Uterus (tissue), 2 donors: ENCODE results near the gene TTLL10.

Experiments
- POLR2A ChIP-seq, 2 donors: fragments of 450-650 bp; IDR thresholded peaks; one replicate each; pipeline ENCODE4 v1.6.1; 2016; ENCODE audit warnings: antibody characterized with exemption in 2 of 2, mild to moderate bottlenecking in 1 of 2, moderate library complexity in 1 of 2
- TF ChIP-seq, protein P1 (sequence below), 4 experiments: fragments of 200-600 bp in 2 of 4; fragments of 450-650 bp in 2 of 4; sonication (generic) in 2 of 4; IDR thresholded peaks; one replicate each; pipeline ENCODE4 v1.5.1; 2016 to 2019; ENCODE audit warnings: antibody characterized with exemption in 4 of 4, mild to moderate bottlenecking in 2 of 4, moderate library complexity in 1 of 4

GRCh38 chr1:1239227-1239613, 65.5 kb downstream of the TTLL10 start:
- TF ChIP-seq, protein P1, sequence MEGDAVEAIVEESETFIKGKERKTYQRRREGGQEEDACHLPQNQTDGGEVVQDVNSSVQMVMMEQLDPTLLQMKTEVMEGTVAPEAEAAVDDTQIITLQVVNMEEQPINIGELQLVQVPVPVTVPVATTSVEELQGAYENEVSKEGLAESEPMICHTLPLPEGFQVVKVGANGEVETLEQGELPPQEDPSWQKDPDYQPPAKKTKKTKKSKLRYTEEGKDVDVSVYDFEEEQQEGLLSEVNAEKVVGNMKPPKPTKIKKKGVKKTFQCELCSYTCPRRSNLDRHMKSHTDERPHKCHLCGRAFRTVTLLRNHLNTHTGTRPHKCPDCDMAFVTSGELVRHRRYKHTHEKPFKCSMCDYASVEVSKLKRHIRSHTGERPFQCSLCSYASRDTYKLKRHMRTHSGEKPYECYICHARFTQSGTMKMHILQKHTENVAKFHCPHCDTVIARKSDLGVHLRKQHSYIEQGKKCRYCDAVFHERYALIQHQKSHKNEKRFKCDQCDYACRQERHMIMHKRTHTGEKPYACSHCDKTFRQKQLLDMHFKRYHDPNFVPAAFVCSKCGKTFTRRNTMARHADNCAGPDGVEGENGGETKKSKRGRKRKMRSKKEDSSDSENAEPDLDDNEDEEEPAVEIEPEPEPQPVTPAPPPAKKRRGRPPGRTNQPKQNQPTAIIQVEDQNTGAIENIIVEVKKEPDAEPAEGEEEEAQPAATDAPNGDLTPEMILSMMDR (IDR thresholded peaks at IDR 0.05) = no peak
- no peak for TF ChIP-seq POLR2A (IDR thresholded peaks at IDR 0.05)
